Measurements from ENCODE around the gene ADGRE3. TPM values are rescaled to one million over a fixed set of nuclear protein-coding genes. Genes with fewer than 3 reads are reported as not detected.
"Not testable (repeated sequence)": the region's sequence is repeated elsewhere in the genome, so short reads cannot be mapped to it uniquely, and the experiment has no call there.

Gene ADGRE3
- total and polyA plus RNA-seq, 2 donors (not counting 1 experiment from before 2014, with no cell fraction given): 0.17 to 0.46 TPM

DNA sequence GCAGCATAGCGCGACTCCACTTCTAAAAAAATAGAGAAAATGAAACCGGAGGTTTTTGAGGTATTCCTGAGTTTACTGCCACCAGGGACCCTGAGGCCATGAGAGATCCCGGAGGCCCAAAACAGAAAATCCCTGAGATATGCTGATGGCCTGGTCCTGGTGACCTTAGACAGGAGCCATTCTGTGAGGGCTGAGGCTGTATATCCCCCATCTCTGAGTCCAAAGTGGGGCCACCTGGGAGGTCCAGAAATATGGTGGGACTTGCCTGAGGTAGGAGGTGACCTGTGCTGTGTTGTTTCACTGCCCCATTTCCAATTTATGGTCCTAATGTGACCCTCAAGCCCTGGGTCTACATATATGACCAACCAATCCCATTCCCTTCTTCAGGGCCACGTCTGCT, 90.3 kb downstream of the ADGRE3 start:
- H3K79me2 ChIP-seq (ENCODE audit: control insufficient read depth, insufficient read depth, low read length): peaks cover 82% of the 10 kb centered on the region
- peak overlapping the region; percentile 73 for H3K4me2 ChIP-seq (replicated peaks; ENCODE audit: low read depth, low read length, poor library complexity, severe bottlenecking)
- peak overlapping the region; percentile 57 to 79 for H3K27ac ChIP-seq (ENCODE audit: low read length in 2 of 2)
- H3K27me3 ChIP-seq (replicated peaks in 1 of 4; ENCODE audit: control extremely low read depth in 1 of 4, control insufficient read depth in 3 of 4, insufficient read depth in 4 of 4, low read length in 3 of 4); H3K9me3 ChIP-seq (ENCODE audit: control extremely low read depth in 1 of 3, control insufficient read depth in 2 of 3, insufficient read depth in 1 of 3, low read length in 2 of 3); H2AFZ ChIP-seq (ENCODE audit: insufficient read depth, low read depth, low read length, poor library complexity, severe bottlenecking); ATAC-seq (ENCODE audit: low read depth); DNase-seq; intact Hi-C loops (cut with micrococcal nuclease); H3K9me3 Mint-ChIP-seq (ENCODE audit: insufficient read depth); H3K27me3 Mint-ChIP-seq: not testable (repeated sequence)
- peak overlapping the region; percentile 71 for H3K9ac ChIP-seq (ENCODE audit: low read length)
- H3K4me3 ChIP-seq (ENCODE audit: control extremely low read depth in 1 of 5, extremely low read depth in 1 of 5, insufficient read depth in 1 of 5, low read depth in 2 of 5, low read length in 4 of 5): peak overlapping the region; percentile 76 to 85 (median 85)
- H3K4me3 Mint-ChIP-seq: peak overlapping the region; percentile 100
- WGBS (ENCODE audit: insufficient coverage): 18% methylated on average over 2 of the region's 5 CpGs
- CTCF ChIA-PET: interaction anchor here (0.6 to 1.2 kb wide), 3 partner anchors 10 to 102 kb away, joined by 3 to 5 read pairs (median 4); no protein-coding TSS in a partner anchor
- H3K4me1 ChIP-seq (ENCODE audit: control insufficient read depth in 2 of 2, insufficient read depth in 2 of 2, low read length in 2 of 2): peaks cover 42 to 70% of the 10 kb centered on the region in 2 donors
- H3K36me3 ChIP-seq (replicated peaks in 1 of 2; ENCODE audit: control extremely low read depth in 1 of 2, control insufficient read depth in 1 of 2, extremely low read depth in 1 of 2, insufficient read depth in 2 of 2, low read length in 1 of 2): peaks cover 0 to 19% of the 10 kb centered on the region in 2 experiments
- H4K20me1 ChIP-seq (ENCODE audit: control insufficient read depth, insufficient read depth, low read length, poor library complexity, severe bottlenecking): peaks cover 33% of the 10 kb centered on the region
- POLR2A ChIA-PET: interaction anchor here (0.6 to 2.3 kb wide), 5 partner anchors 15 to 31 kb away, joined by 3 to 11 read pairs (median 3); no protein-coding TSS in a partner anchor
- H3K27ac Mint-ChIP-seq: peak overlapping the region; percentile 95
- H3K4me1 Mint-ChIP-seq: peaks cover 67% of the 10 kb centered on the region

DNA sequence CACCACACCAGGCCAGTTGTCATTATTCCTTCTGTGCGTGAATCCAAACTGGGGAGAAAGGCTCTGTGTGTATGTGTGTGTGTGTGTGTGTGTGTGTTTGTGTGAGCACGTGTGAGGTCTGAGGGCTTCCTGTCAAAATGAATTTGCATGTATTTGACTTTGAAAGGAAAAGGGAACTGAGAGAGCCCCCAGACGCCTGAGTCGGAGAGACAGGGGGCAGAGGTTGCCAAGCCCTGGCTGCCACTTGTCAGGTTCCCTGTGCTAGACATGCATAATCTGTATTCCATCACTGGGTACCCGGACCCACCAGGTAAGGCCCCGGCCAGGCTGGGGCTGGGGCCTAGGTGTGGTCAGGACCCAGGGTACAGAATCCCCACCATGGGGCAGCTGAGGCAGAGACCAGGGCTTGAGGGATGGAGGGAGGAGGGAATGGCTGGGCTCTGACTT, 91.7 kb downstream of the ADGRE3 start, which contains the start of gene CLEC17A:
TSS of gene CLEC17A (plus strand) at position 191 of the 447 bp plus-strand sequence. CDS start at position 268, 77 bp downstream.
- no peaks in the 10 kb centered on the region for H3K9me3 Mint-ChIP-seq (ENCODE audit: insufficient read depth)
- Histone ChIP-seq H3K4me3 (ENCODE audit: control extremely low read depth in 1 of 5, extremely low read depth in 1 of 5, insufficient read depth in 1 of 5, low read depth in 2 of 5, low read length in 4 of 5) (peak within 1 kb of the TSS; percentile 76 to 85 (median 85)), H3K27me3 (replicated peaks in 1 of 4; ENCODE audit: control extremely low read depth in 1 of 4, control insufficient read depth in 3 of 4, insufficient read depth in 4 of 4, low read length in 3 of 4) (no peaks in the 10 kb centered on the region), H3K36me3 (replicated peaks in 1 of 2; ENCODE audit: control extremely low read depth in 1 of 2, control insufficient read depth in 1 of 2, extremely low read depth in 1 of 2, insufficient read depth in 2 of 2, low read length in 1 of 2) (peaks cover 0 to 14% of the 10 kb centered on the region in 2 experiments), H3K9me3 (ENCODE audit: control extremely low read depth in 1 of 3, control insufficient read depth in 2 of 3, insufficient read depth in 1 of 3, low read length in 2 of 3) (no peaks in the 10 kb centered on the region), H3K79me2 (ENCODE audit: control insufficient read depth, insufficient read depth, low read length) (peaks cover 73% of the 10 kb centered on the region), H3K4me2 (replicated peaks; ENCODE audit: low read depth, low read length, poor library complexity, severe bottlenecking) (peak within 1 kb of the TSS; percentile 73), H3K9ac (ENCODE audit: low read length) (peak within 1 kb of the TSS; percentile 71), H3K27ac (ENCODE audit: low read length in 2 of 2) (peak within 1 kb of the TSS; percentile 57 to 79), H4K20me1 (ENCODE audit: control insufficient read depth, insufficient read depth, low read length, poor library complexity, severe bottlenecking) (peaks cover 27% of the 10 kb centered on the region), H3K4me1 (ENCODE audit: control insufficient read depth in 2 of 2, insufficient read depth in 2 of 2, low read length in 2 of 2) (peaks cover 49 to 75% of the 10 kb centered on the region in 2 donors), H2AFZ (ENCODE audit: insufficient read depth, low read depth, low read length, poor library complexity, severe bottlenecking) (no peak within 1 kb of the TSS)
- 3% methylated on average over 3 of the region's 6 CpGs for WGBS (ENCODE audit: insufficient coverage)
- intact Hi-C loops (cut with micrococcal nuclease): loop anchor here (1.0 kb wide), 3 partner anchors 9 to 31 kb away; no protein-coding TSS in a partner anchor
- no peaks in the 10 kb centered on the region for H3K27me3 Mint-ChIP-seq
- TF ChIP-seq, protein P1, sequence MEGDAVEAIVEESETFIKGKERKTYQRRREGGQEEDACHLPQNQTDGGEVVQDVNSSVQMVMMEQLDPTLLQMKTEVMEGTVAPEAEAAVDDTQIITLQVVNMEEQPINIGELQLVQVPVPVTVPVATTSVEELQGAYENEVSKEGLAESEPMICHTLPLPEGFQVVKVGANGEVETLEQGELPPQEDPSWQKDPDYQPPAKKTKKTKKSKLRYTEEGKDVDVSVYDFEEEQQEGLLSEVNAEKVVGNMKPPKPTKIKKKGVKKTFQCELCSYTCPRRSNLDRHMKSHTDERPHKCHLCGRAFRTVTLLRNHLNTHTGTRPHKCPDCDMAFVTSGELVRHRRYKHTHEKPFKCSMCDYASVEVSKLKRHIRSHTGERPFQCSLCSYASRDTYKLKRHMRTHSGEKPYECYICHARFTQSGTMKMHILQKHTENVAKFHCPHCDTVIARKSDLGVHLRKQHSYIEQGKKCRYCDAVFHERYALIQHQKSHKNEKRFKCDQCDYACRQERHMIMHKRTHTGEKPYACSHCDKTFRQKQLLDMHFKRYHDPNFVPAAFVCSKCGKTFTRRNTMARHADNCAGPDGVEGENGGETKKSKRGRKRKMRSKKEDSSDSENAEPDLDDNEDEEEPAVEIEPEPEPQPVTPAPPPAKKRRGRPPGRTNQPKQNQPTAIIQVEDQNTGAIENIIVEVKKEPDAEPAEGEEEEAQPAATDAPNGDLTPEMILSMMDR (IDR thresholded peaks at IDR 0.05): no peak
- TF ChIP-seq EZH2 (IDR thresholded peaks at IDR 0.05; ENCODE audit: borderline replicate concordance, insufficient read depth, low read depth, low read length, poor library complexity, severe bottlenecking): no peak
- peak within 1 kb of the TSS; percentile 95 for H3K27ac Mint-ChIP-seq
- DNase-seq (peak; percentile 91), ATAC-seq (ENCODE audit: low read depth) (peak; percentile 74)
- H3K4me1 Mint-ChIP-seq: peaks cover 64% of the 10 kb centered on the region
- H3K4me3 Mint-ChIP-seq: peak within 1 kb of the TSS; percentile 100
- POLR2A ChIA-PET: interaction anchor here (1.3 kb wide), 1 partner anchor 103 kb away, joined by 3 read pairs; no protein-coding TSS in a partner anchor
- CTCF ChIA-PET: no interaction called here
